Neuron (in vitro differentiated cells): Measurements from ENCODE around the gene TBC1D22B.

ENCODE experiments used
- H2AFZ ChIP-seq: one replicate; pipeline ENCODE4 v1.6.1; 2013; ENCODE audit warnings: low read depth, mild to moderate bottlenecking, inconsistent platforms, low read length, moderate library complexity
- H3K27me3 ChIP-seq: one replicate; pipeline ENCODE4 v1.6.1; 2013; ENCODE audit warnings: low read length; ENCODE audit not compliant: insufficient read depth
- H3K36me3 ChIP-seq: one replicate; pipeline ENCODE4 v1.6.1; 2013; ENCODE audit warnings: low read length; ENCODE audit not compliant: insufficient read depth
- H3K4me1 ChIP-seq: one replicate; pipeline ENCODE4 v1.6.1; 2013; ENCODE audit warnings: low read length; ENCODE audit not compliant: insufficient read depth
- H3K4me3 ChIP-seq: 2 replicates; pipeline ENCODE4 v1.5.1; 2013; ENCODE audit warnings: mild to moderate bottlenecking, low read length, moderate library complexity
- H3K9me3 ChIP-seq: one replicate; pipeline ENCODE4 v1.6.1; 2013; ENCODE audit warnings: low read length

Gene TBC1D22B

GRCh38 chr6:37375376-37375775 is 117.8 kb downstream of the TBC1D22B start:
- Histone ChIP-seq H3K9me3 (no peaks in the 10 kb centered on the region), H3K4me1 (no peaks in the 10 kb centered on the region), H2AFZ (no peak overlapping the region), H3K4me3 (no peak overlapping the region), H3K27me3 (no peaks in the 10 kb centered on the region), H3K36me3 (peaks cover 70% of the 10 kb centered on the region)

- Histone ChIP-seq H3K4me3 (no peak overlapping the region), H3K4me1 (no peaks in the 10 kb centered on the region), H3K9me3 (no peaks in the 10 kb centered on the region), H3K36me3 (peaks cover 66% of the 10 kb centered on the region), H3K27me3 (no peaks in the 10 kb centered on the region), H2AFZ (no peak overlapping the region)
Measured at GRCh38 chr6:37376078-37376743, 118.6 kb downstream of the TBC1D22B start.

DNA sequence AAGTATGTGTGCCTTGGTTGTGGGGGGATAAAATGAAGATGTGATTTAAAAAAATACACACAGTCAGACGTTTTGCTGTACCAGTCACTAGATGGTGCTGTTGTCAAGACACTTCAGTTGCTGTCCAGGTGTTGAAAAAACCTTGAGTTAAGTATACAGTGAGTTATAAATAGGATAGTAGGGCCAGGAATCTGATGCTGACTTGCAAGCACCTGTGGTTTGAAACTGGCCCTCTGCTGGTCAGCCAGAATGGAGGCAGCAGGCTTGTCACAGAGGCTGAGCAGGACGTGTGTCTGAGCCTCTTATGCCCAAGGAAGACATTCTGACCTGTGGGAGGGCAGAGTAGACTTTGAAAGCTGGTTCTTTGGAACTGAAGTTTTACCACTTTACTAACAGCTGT is 124.0 kb downstream of the TBC1D22B start:
- H3K36me3 ChIP-seq = peaks cover 40% of the 10 kb centered on the region

More for the DNA sequence above, 124.0 kb downstream of the TBC1D22B start:
- H3K4me1 ChIP-seq = no peaks in the 10 kb centered on the region
- no peak overlapping the region for H2AFZ ChIP-seq
- H3K27me3 ChIP-seq = no peaks in the 10 kb centered on the region
- H3K4me3 ChIP-seq = no peak overlapping the region
- no peaks in the 10 kb centered on the region for H3K9me3 ChIP-seq
